GM18499 (cell line): ENCODE results near the gene HMG20B.
"Not testable (repeated sequence)": the region's sequence is repeated elsewhere in the genome, so short reads cannot be mapped to it uniquely, and the experiment has no call there.

Experiments used
- ATAC-seq: cut with Tn5 transposase; IDR thresholded peaks from one replicate; pipeline ENCODE4 v1.9.1; 2021; ENCODE audit warnings: moderate number of reproducible peaks; ENCODE audit not compliant: insufficient read depth, unreplicated experiment

The HMG20B gene

GRCh38 chr19:3578390-3578789 lies 5.6 kb downstream of the HMG20B start:
- no peak for ATAC-seq

GRCh38 chr19:3580156-3580934 lies 7.6 kb downstream of the HMG20B start:
- ATAC-seq = no peak

- ATAC-seq = not testable (repeated sequence)
Measured at GRCh38 chr19:3581792-3582191, 9.0 kb downstream of the HMG20B start.

GRCh38 chr19:3584036-3584802 lies 11.5 kb downstream of the HMG20B start:
- ATAC-seq = not testable (repeated sequence)

GRCh38 chr19:3585301-3586126 lies 12.8 kb downstream of the HMG20B start, which contains the start of gene GIPC3:
TSS of gene GIPC3 (plus strand) at chr19:3585478. CDS start at chr19:3585598, 120 bp downstream.
- ATAC-seq = no peak

- no peak for ATAC-seq
Measured at GRCh38 chr19:3586127-3586626, 13.4 kb downstream of the HMG20B start.

GRCh38 chr19:3586707-3587346 lies 14.1 kb downstream of the HMG20B start:
- no peak for ATAC-seq

GRCh38 chr19:3589439-3589838 lies 16.7 kb downstream of the HMG20B start:
- no peak for ATAC-seq

- ATAC-seq = no peak
Measured at GRCh38 chr19:3589949-3590348, 17.2 kb downstream of the HMG20B start.

GRCh38 chr19:3590991-3591659 lies 18.4 kb downstream of the HMG20B start:
- no peak for ATAC-seq

- ATAC-seq = no peak
Measured at GRCh38 chr19:3591876-3592613, 19.3 kb downstream of the HMG20B start.

- no peak for ATAC-seq
Measured at GRCh38 chr19:3593156-3593555, 20.4 kb downstream of the HMG20B start.

- ATAC-seq = no peak
Measured at GRCh38 chr19:3595521-3596061, 22.8 kb downstream of the HMG20B start.

GRCh38 chr19:3599776-3600187 lies 27.0 kb downstream of the HMG20B start:
- no peak for ATAC-seq

GRCh38 chr19:3601021-3601420 lies 28.3 kb downstream of the HMG20B start:
- no peak for ATAC-seq

- no peak for ATAC-seq
Measured at GRCh38 chr19:3603121-3603811, 30.5 kb downstream of the HMG20B start.

- ATAC-seq = no peak
Measured at GRCh38 chr19:3604227-3604986, 31.7 kb downstream of the HMG20B start.
